AG10803 (cell line): Measurements from ENCODE around the gene TUBA3E.
"Not testable (repeated sequence)": the region's sequence is repeated elsewhere in the genome, so short reads cannot be mapped to it uniquely, and the experiment has no call there.

ENCODE experiments used
- DNase-seq: peaks from one replicate; pipeline ENCODE4 v3.0.0; 2010; ENCODE audit warnings: low read depth
- H3K4me3 ChIP-seq: 2 replicates; pipeline ENCODE4 v1.5.1; 2011; ENCODE audit warnings: mild to moderate bottlenecking, low read length, control low read depth
- CTCF ChIP-seq: conservative IDR thresholded peaks from 2 replicates; pipeline ENCODE4 v1.5.1; 2011; ENCODE audit warnings: mild to moderate bottlenecking, low read length, control low read depth, inconsistent platforms

TUBA3E gene

GRCh38 chr2:130187268-130187667 is 11.0 kb downstream of the TUBA3E start:
- no peak for TF ChIP-seq CTCF
- no peak for DNase-seq
- H3K4me3 ChIP-seq: no peak overlapping the region

GRCh38 chr2:130186391-130186790 is 11.8 kb downstream of the TUBA3E start:
- TF ChIP-seq CTCF: no peak
- no peak for DNase-seq
- H3K4me3 ChIP-seq: no peak overlapping the region

- DNase-seq: no peak
- TF ChIP-seq CTCF: no peak
- no peak overlapping the region for H3K4me3 ChIP-seq
Observed at GRCh38 chr2:130185896-130186295, 12.3 kb downstream of the TUBA3E start.

GRCh38 chr2:130185436-130185835 is 12.8 kb downstream of the TUBA3E start:
- DNase-seq: no peak
- H3K4me3 ChIP-seq: no peak overlapping the region
- no peak for TF ChIP-seq CTCF

- DNase-seq: peak; percentile 35
- no peak for TF ChIP-seq CTCF
- H3K4me3 ChIP-seq: peak overlapping the region; percentile 72
Observed at GRCh38 chr2:130183512-130184373, 14.5 kb downstream of the TUBA3E start.

GRCh38 chr2:130182826-130183511 is 15.3 kb downstream of the TUBA3E start:
- DNase-seq: not testable (repeated sequence)
- H3K4me3 ChIP-seq: peak overlapping the region; percentile 72

- peak within 1 kb of the TSS; percentile 92 for H3K4me3 ChIP-seq
- peak; percentile 44 for TF ChIP-seq CTCF
- peak; percentile 73 for DNase-seq
Observed at GRCh38 chr2:130181880-130182682, 16.2 kb downstream of the TUBA3E start, which contains the start of gene MZT2B. MZT2B (plus strand) TSS chr2:130182262; CDS start chr2:130182283, 21 bp downstream.
